PC-3 (cell line): Measurements from ENCODE around the gene NEU3. TPM values are rescaled to one million over a fixed set of nuclear protein-coding genes. Genes with fewer than 3 reads are reported as not detected.

Source experiments
- ATAC-seq: fragments of 200-7000 bp; cut with Tn5 transposase; 2 replicates; pipeline ENCODE4 v1.9.1; 2020; ENCODE audit warnings: mild to moderate bottlenecking, moderate library complexity
- BruUV-seq: library from RNA; stranded (reverse); fragments of 400-500 nt; replicated peaks from 2 replicates; lab custom pipeline; 2021; lab: Mats Ljungman, UMichigan
- CTCF ChIA-PET: fragments of 300-600 bp; sonication (Branson Sonifier 250); formaldehyde crosslinking; loops from one replicate; lab custom pipeline; 2022; ENCODE audit warnings: antibody characterized with exemption; lab: Charles Lee
- POLR2A ChIA-PET: fragments of 300-600 bp; sonication (Branson Sonifier 250); formaldehyde crosslinking; loops from one replicate; lab custom pipeline; 2022; ENCODE audit warnings: antibody characterized with exemption; ENCODE audit not compliant: unreplicated experiment; lab: Charles Lee
- DNase-seq: peaks from one replicate; pipeline ENCODE4 v3.0.0-alpha.2; 2015
- H2AFZ ChIP-seq: fragments of 300-600 bp; sonication (generic); 2 replicates; pipeline ENCODE4 v1.6.0; 2016; ENCODE audit warnings: antibody characterized with exemption, low read length
- H3F3A ChIP-seq: fragments of 300-600 bp; sonication (generic); one replicate; pipeline ENCODE4 v1.6.0; 2017; ENCODE audit warnings: antibody characterized with exemption, low read length, control low read depth, mild to moderate bottlenecking; ENCODE audit not compliant: unreplicated experiment
- H3K27ac ChIP-seq: fragments of 300-600 bp; sonication (generic); 2 replicates; pipeline ENCODE4 v1.5.1; 2016; ENCODE audit warnings: mild to moderate bottlenecking, low read length
- H3K27me3 ChIP-seq: fragments of 300-600 bp; sonication (generic); 2 replicates; pipeline ENCODE4 v1.6.1; 2016; ENCODE audit warnings: low read length, mixed read lengths
- H3K36me3 ChIP-seq: fragments of 300-600 bp; sonication (generic); 2 replicates; pipeline ENCODE4 v1.6.1; 2016; ENCODE audit warnings: low read depth, mixed run types, low read length, mixed read lengths
- H3K4me1 ChIP-seq: fragments of 300-600 bp; sonication (generic); 2 replicates; pipeline ENCODE4 v1.5.1; 2016; ENCODE audit warnings: low read length; ENCODE audit not compliant: insufficient read depth
- H3K4me2 ChIP-seq: fragments of 300-600 bp; sonication (generic); 2 replicates; pipeline ENCODE4 v1.6.0; 2016; ENCODE audit warnings: low read length
- H3K4me3 ChIP-seq: fragments of 300-600 bp; sonication (generic); 2 replicates; pipeline ENCODE4 v1.5.1; 2016; ENCODE audit warnings: mild to moderate bottlenecking, low read length, mixed read lengths
- H3K79me2 ChIP-seq: fragments of 300-600 bp; sonication (generic); 2 replicates; pipeline ENCODE4 v1.6.1; 2017; ENCODE audit warnings: low read length, mixed read lengths
- H3K9ac ChIP-seq: fragments of 300-600 bp; sonication (generic); 2 replicates; pipeline ENCODE4 v1.6.0; 2016; ENCODE audit warnings: mild to moderate bottlenecking, low read length
- H3K9me2 ChIP-seq: fragments of 300-600 bp; sonication (generic); replicated peaks from 2 replicates; pipeline ENCODE4 v1.6.1; 2016; ENCODE audit warnings: mixed run types, low read length, mixed read lengths
- H3K9me3 ChIP-seq: fragments of 300-600 bp; sonication (generic); 2 replicates; pipeline ENCODE4 v1.6.1; 2016; ENCODE audit warnings: low read length, mixed read lengths
- H4K20me1 ChIP-seq: fragments of 300-600 bp; sonication (generic); 2 replicates; pipeline ENCODE4 v1.6.1; 2016; ENCODE audit warnings: low read length, mixed read lengths
- EZH2 ChIP-seq: fragments of 300-600 bp; sonication (generic); IDR thresholded peaks from one replicate; pipeline ENCODE4 v1.6.1; 2017; ENCODE audit warnings: antibody characterized with exemption, mild to moderate bottlenecking, low read length; ENCODE audit not compliant: unreplicated experiment
- EZH2phosphoT487 ChIP-seq: fragments of 300-600 bp; sonication (generic); IDR thresholded peaks from 2 replicates; pipeline ENCODE4 v1.6.1; 2018; ENCODE audit warnings: mild to moderate bottlenecking, antibody characterized with exemption, low read length, borderline replicate concordance
- intact Hi-C: fragments of 100-400 bp; cut with micrococcal nuclease; formaldehyde crosslinking; loops from 2 replicates; pipeline ENCODE4 v1.9.0; 2023
- total RNA-seq: library from RNA; depleted of rRNA; stranded (reverse); fragments of >200 nt; gene quantifications from 2 replicates; pipeline ENCODE4 v1.2.3, GENCODE V29; 2014
- TF ChIP-seq, protein P1 (sequence below): fragments of 300-600 bp; sonication (generic); conservative IDR thresholded peaks from 2 replicates; pipeline ENCODE4 v1.5.1; 2017; ENCODE audit warnings: antibody characterized with exemption, low read depth, mild to moderate bottlenecking, low read length

The NEU3 gene
- total RNA-seq, 1 experiment from 2014 or later, result 15.7 TPM

DNA sequence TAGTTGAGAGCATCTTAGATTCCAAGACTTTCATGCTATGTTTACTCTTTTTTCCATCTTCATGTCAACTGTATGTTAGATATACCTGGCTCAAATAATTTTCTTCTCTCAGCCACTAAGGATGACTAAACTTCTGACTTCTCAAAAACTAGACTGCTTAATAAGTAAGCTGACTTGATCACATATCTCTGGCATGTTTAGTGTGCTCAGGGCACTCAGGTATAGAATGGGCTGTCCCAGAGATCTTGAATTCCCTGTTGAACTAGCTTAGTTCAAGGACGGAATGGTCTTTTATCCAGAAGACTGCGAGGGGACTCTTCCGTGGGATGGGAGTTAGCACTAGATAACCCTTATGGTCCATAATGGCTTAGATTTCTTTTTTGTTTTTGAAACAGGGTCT lies 13.0 kb downstream of the NEU3 start:
- no peak overlapping the region for H2AFZ ChIP-seq
- no peak overlapping the region for H3K4me2 ChIP-seq
- H3K9me2 ChIP-seq, result no peaks in the 10 kb centered on the region
- intact Hi-C loops, result no loop called here
- POLR2A ChIA-PET, result interaction anchor here (0.7 kb wide), 1 partner anchor 9 kb away, joined by 5 read pairs; no protein-coding TSS in a partner anchor
- no peak for DNase-seq
- H3K79me2 ChIP-seq, result no peaks in the 10 kb centered on the region
- CTCF ChIA-PET, result interaction anchor here (0.8 kb wide), 1 partner anchor 72 kb away, joined by 4 read pairs; no protein-coding TSS in a partner anchor
- no peaks in the 10 kb centered on the region for H3K27me3 ChIP-seq
- no peak overlapping the region for H3K27ac ChIP-seq
- no peaks in the 10 kb centered on the region for H3K4me1 ChIP-seq
- H3K9me3 ChIP-seq, result no peaks in the 10 kb centered on the region
- no peak overlapping the region for H3K4me3 ChIP-seq
- TF ChIP-seq EZH2, result no peak
- TF ChIP-seq, protein P1, sequence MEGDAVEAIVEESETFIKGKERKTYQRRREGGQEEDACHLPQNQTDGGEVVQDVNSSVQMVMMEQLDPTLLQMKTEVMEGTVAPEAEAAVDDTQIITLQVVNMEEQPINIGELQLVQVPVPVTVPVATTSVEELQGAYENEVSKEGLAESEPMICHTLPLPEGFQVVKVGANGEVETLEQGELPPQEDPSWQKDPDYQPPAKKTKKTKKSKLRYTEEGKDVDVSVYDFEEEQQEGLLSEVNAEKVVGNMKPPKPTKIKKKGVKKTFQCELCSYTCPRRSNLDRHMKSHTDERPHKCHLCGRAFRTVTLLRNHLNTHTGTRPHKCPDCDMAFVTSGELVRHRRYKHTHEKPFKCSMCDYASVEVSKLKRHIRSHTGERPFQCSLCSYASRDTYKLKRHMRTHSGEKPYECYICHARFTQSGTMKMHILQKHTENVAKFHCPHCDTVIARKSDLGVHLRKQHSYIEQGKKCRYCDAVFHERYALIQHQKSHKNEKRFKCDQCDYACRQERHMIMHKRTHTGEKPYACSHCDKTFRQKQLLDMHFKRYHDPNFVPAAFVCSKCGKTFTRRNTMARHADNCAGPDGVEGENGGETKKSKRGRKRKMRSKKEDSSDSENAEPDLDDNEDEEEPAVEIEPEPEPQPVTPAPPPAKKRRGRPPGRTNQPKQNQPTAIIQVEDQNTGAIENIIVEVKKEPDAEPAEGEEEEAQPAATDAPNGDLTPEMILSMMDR, result no peak
- no peak for TF ChIP-seq EZH2phosphoT487
- no peak for ATAC-seq
- H3K9ac ChIP-seq, result no peak overlapping the region
- no peaks in the 10 kb centered on the region for H3F3A ChIP-seq
- peaks cover 17% of the 10 kb centered on the region; the same call in 1 of the 2 replicates for H3K36me3 ChIP-seq
- no peaks in the 10 kb centered on the region for H4K20me1 ChIP-seq
- no TSS peak for BruUV-seq

DNA sequence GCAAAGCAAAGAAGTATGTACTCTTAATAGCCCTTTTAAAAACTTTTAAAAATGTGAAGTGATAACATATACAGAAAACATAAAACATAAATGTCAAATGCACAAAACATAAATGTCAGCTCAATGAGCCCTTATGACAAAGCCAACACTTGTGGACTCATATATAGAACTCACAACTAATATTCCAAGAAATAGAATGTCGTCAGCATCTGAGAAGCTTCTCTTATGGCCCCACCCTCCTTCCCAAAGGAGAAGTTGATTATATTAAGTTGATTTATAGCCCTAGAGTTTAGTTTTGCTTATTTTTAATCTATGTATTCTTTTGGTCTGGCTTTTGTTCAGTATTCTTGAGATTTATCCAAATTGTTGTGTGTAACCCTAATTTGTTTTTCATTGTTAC lies 13.8 kb downstream of the NEU3 start:
- no TSS peak for BruUV-seq
- ChIA-PET POLR2A (interaction anchor here (0.5 kb wide), 1 partner anchor 15 kb away, joined by 3 read pairs; no protein-coding TSS in a partner anchor), CTCF (no interaction called here)
- Histone ChIP-seq H3K4me2 (no peak overlapping the region), H2AFZ (no peak overlapping the region), H3K27ac (no peak overlapping the region), H3K9ac (no peak overlapping the region), H3K36me3 (peaks cover 15% of the 10 kb centered on the region), H3K27me3 (no peaks in the 10 kb centered on the region), H3K79me2 (no peaks in the 10 kb centered on the region), H3F3A (no peaks in the 10 kb centered on the region), H3K9me3 (no peaks in the 10 kb centered on the region), H4K20me1 (no peaks in the 10 kb centered on the region), H3K4me3 (no peak overlapping the region), H3K4me1 (no peaks in the 10 kb centered on the region), H3K9me2 (no peaks in the 10 kb centered on the region)
- intact Hi-C loops, result no loop called here
- ATAC-seq (no peak), DNase-seq (no peak)
- TF ChIP-seq, protein P1, result no peak
- TF ChIP-seq EZH2, result no peak
- TF ChIP-seq EZH2phosphoT487, result no peak

DNA sequence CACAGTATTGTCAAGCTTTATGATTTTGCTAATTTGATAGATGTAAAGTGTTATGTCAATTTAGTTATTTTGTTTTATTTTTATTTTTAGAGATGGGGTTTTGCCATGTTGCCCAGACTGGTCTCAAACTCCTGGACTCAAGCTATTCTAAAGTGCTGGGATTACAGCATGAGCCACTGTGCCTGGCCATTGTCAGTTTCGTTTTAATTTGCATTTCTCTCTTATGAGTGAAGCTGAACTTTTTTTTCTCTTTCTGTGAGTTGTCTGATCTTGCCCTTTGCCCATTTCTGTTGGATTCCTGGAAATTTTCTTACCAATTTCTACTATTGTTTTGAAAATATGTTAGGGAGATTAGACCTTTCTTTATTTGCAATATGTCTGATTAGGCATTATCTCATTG lies 15.5 kb downstream of the NEU3 start:
- CTCF ChIA-PET, result no interaction called here
- intact Hi-C loops, result no loop called here
- TF ChIP-seq EZH2phosphoT487, result no peak
- no peak for TF ChIP-seq EZH2
- TF ChIP-seq, protein P1, result no peak

More for the DNA sequence above, 15.5 kb downstream of the NEU3 start:
- Histone ChIP-seq H3K27ac (no peak overlapping the region), H3K9ac (no peak overlapping the region), H2AFZ (no peak overlapping the region), H3F3A (no peaks in the 10 kb centered on the region), H3K9me2 (no peaks in the 10 kb centered on the region), H3K36me3 (peaks cover 23% of the 10 kb centered on the region), H3K4me1 (no peaks in the 10 kb centered on the region), H3K4me2 (no peak overlapping the region), H3K9me3 (no peaks in the 10 kb centered on the region), H3K4me3 (no peak overlapping the region), H3K27me3 (no peaks in the 10 kb centered on the region), H3K79me2 (no peaks in the 10 kb centered on the region), H4K20me1 (no peaks in the 10 kb centered on the region)
- no TSS peak for BruUV-seq
- POLR2A ChIA-PET, result no interaction called here
- ATAC-seq (no peak), DNase-seq (no peak)
